ENCODE measurements around the gene NKAP.
"Not testable (repeated sequence)": the region's sequence is repeated elsewhere in the genome, so short reads cannot be mapped to it uniquely, and the experiment has no call there.

GRCh38 chrX:119955807-119956570, 12.4 kb upstream of the NKAP start:
- TF ChIP-seq SP4 (CRISPR knock-in tag; IDR thresholded peaks at IDR 0.05); ZSCAN30 (CRISPR knock-in tag; IDR thresholded peaks at IDR 0.05); ZFP41 (CRISPR knock-in tag; IDR thresholded peaks at IDR 0.05; ENCODE audit: borderline replicate concordance); ZNF18 (CRISPR knock-in tag; IDR thresholded peaks at IDR 0.05; ENCODE audit: insufficient replicate concordance); ZZZ3 (CRISPR knock-in tag; IDR thresholded peaks at IDR 0.05; ENCODE audit: borderline replicate concordance): not testable (repeated sequence)

Measured in HepG2 (cell line).